ENCODE data around the gene SLC16A7. TPM values are rescaled to one million over a fixed set of nuclear protein-coding genes. Genes with fewer than 3 reads are reported as not detected.

Gene SLC16A7
- total RNA-seq, 1 donor from 2014 or later, result 1.8 TPM

GRCh38 chr12:59579631-59580030 lies 16.2 kb upstream of the SLC16A7 start:
- Histone ChIP-seq H3K36me3 (no peaks in the 10 kb centered on the region), H3K4me3 (no peak overlapping the region), H4K20me1 (ENCODE audit: low read depth) (no peaks in the 10 kb centered on the region), H3K79me2 (ENCODE audit: low read depth) (no peaks in the 10 kb centered on the region), H3K27me3 (no peaks in the 10 kb centered on the region), H3K9ac (no peak overlapping the region), H3K4me2 (no peak overlapping the region), H3K9me3 (ENCODE audit: low read depth) (no peaks in the 10 kb centered on the region), H2AFZ (replicated peaks) (no peak overlapping the region), H3K4me1 (no peaks in the 10 kb centered on the region), H3K27ac (no peak overlapping the region), H3F3A (ENCODE audit: low read depth) (no peaks in the 10 kb centered on the region)
- Mint-ChIP-seq H3K27me3 (ENCODE audit: insufficient read depth, low read depth) (no peaks in the 10 kb centered on the region), H3K4me1 (no peaks in the 10 kb centered on the region), H3K36me3 (no peaks in the 10 kb centered on the region), H3K27ac (no peak overlapping the region), H3K9me3 (no peaks in the 10 kb centered on the region), H3K4me3 (no peak overlapping the region)
- no peak for DNase-seq (ENCODE audit: low spot score)
- no peak for TF ChIP-seq EZH2 (IDR thresholded peaks at IDR 0.05)
- TF ChIP-seq CTCF (IDR thresholded peaks at IDR 0.05), result no peak
- TF ChIP-seq EZH2phosphoT487 (IDR thresholded peaks at IDR 0.05), result no peak

- H3K79me2 ChIP-seq (ENCODE audit: low read depth), result no peaks in the 10 kb centered on the region
- H3F3A ChIP-seq (ENCODE audit: low read depth), result no peaks in the 10 kb centered on the region
- H3K4me1 ChIP-seq, result no peaks in the 10 kb centered on the region
- Mint-ChIP-seq H3K4me1 (no peaks in the 10 kb centered on the region), H3K27ac (no peak overlapping the region), H3K27me3 (ENCODE audit: insufficient read depth, low read depth) (no peaks in the 10 kb centered on the region), H3K4me3 (no peak overlapping the region), H3K9me3 (no peaks in the 10 kb centered on the region), H3K36me3 (no peaks in the 10 kb centered on the region)
- TF ChIP-seq EZH2phosphoT487 (IDR thresholded peaks at IDR 0.05) (no peak), CTCF (IDR thresholded peaks at IDR 0.05) (no peak), EZH2 (IDR thresholded peaks at IDR 0.05) (no peak)
- H3K27me3 ChIP-seq, result no peaks in the 10 kb centered on the region
- H3K36me3 ChIP-seq, result no peaks in the 10 kb centered on the region
- H3K4me3 ChIP-seq, result no peak overlapping the region
- H3K9ac ChIP-seq, result no peak overlapping the region
- no peaks in the 10 kb centered on the region for H4K20me1 ChIP-seq (ENCODE audit: low read depth)
- H3K27ac ChIP-seq, result no peak overlapping the region
- no peaks in the 10 kb centered on the region for H3K9me3 ChIP-seq (ENCODE audit: low read depth)
- no peak overlapping the region for H2AFZ ChIP-seq (replicated peaks)
- DNase-seq (ENCODE audit: low spot score), result no peak
- no peak overlapping the region for H3K4me2 ChIP-seq
These were observed 15.8 kb upstream of the SLC16A7 start for GRCh38 chr12:59580050-59580449.

GRCh38 chr12:59583003-59583712 lies 12.7 kb upstream of the SLC16A7 start:
- no peak overlapping the region for H3K27ac Mint-ChIP-seq
- Histone ChIP-seq H2AFZ (replicated peaks) (no peak overlapping the region), H3K4me3 (no peak overlapping the region), H3K9ac (no peak overlapping the region), H3K36me3 (no peaks in the 10 kb centered on the region), H3K79me2 (ENCODE audit: low read depth) (no peaks in the 10 kb centered on the region), H3K4me1 (no peaks in the 10 kb centered on the region), H3K9me3 (ENCODE audit: low read depth) (no peaks in the 10 kb centered on the region), H3K4me2 (no peak overlapping the region), H3K27ac (no peak overlapping the region), H4K20me1 (ENCODE audit: low read depth) (no peaks in the 10 kb centered on the region), H3F3A (ENCODE audit: low read depth) (no peaks in the 10 kb centered on the region), H3K27me3 (no peaks in the 10 kb centered on the region)
- TF ChIP-seq EZH2phosphoT487 (IDR thresholded peaks at IDR 0.05), result no peak
- TF ChIP-seq CTCF (IDR thresholded peaks at IDR 0.05), result no peak
- no peak for TF ChIP-seq EZH2 (IDR thresholded peaks at IDR 0.05)
- DNase-seq (ENCODE audit: low spot score), result no peak
- no peaks in the 10 kb centered on the region for H3K4me1 Mint-ChIP-seq
- no peaks in the 10 kb centered on the region for H3K36me3 Mint-ChIP-seq
- H3K9me3 Mint-ChIP-seq, result no peaks in the 10 kb centered on the region
- no peaks in the 10 kb centered on the region for H3K27me3 Mint-ChIP-seq (ENCODE audit: insufficient read depth, low read depth)
- no peak overlapping the region for H3K4me3 Mint-ChIP-seq
